Measurements from ENCODE around the gene HEATR5A.
A peak's percentile ranks its signal among the peaks of the same experiment; 100 is the strongest.

Gene HEATR5A

DNA sequence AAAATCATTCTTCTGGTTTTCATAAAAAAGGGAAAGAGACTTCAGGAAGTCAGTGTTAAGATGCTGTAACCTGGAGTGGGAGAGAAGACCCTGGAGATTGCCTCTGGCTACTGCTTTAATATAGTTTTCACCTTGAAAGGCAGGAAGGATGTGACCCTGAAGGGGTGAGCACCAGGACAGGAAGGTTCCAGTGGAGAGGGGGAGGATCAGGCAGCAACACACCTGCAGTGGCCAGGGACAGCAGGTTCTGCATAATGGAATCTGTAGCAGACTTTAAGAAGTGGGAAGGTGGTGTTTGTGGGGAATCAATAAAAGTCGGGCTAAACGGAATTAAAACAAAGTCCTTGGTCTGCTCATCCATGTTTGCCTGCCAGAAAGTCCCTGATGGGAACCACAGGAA, 6.3 kb upstream of the HEATR5A start:
- H3K4me3 ChIP-seq (replicated peaks in 1 of 2; ENCODE audit: low read depth in 2 of 2, low read length in 2 of 2): no peak overlapping the region
- no peak for DNase-seq (ENCODE audit: low read depth in 2 of 2)
- TF ChIP-seq, protein P1, sequence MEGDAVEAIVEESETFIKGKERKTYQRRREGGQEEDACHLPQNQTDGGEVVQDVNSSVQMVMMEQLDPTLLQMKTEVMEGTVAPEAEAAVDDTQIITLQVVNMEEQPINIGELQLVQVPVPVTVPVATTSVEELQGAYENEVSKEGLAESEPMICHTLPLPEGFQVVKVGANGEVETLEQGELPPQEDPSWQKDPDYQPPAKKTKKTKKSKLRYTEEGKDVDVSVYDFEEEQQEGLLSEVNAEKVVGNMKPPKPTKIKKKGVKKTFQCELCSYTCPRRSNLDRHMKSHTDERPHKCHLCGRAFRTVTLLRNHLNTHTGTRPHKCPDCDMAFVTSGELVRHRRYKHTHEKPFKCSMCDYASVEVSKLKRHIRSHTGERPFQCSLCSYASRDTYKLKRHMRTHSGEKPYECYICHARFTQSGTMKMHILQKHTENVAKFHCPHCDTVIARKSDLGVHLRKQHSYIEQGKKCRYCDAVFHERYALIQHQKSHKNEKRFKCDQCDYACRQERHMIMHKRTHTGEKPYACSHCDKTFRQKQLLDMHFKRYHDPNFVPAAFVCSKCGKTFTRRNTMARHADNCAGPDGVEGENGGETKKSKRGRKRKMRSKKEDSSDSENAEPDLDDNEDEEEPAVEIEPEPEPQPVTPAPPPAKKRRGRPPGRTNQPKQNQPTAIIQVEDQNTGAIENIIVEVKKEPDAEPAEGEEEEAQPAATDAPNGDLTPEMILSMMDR (IDR thresholded peaks at IDR 0.05; ENCODE audit: low read depth, low read length): no peak

DNA sequence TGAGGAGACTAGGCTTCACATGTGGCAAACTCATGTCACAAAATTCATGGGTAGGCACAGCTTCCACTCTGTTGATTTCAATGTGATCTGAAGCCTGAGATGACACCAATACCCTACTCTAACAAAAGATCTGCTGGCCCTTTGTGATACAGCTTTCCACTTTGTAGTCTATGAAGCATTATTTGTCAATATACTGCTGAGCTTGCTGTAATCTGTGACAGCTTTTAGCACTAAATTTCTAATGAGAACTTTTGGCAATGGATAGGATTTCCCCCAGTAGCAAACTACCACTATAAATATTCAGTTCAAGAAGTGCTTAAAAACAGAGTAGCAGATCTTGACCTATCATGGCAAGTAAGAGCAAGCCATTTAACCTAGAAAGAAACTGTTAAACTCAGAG, 5.6 kb upstream of the HEATR5A start:
- no peak overlapping the region for H3K4me3 ChIP-seq (replicated peaks in 1 of 2; ENCODE audit: low read depth in 2 of 2, low read length in 2 of 2)
- TF ChIP-seq, protein P1 (IDR thresholded peaks at IDR 0.05; ENCODE audit: low read depth, low read length): no peak
- DNase-seq (ENCODE audit: low read depth in 2 of 2): no peak

DNA sequence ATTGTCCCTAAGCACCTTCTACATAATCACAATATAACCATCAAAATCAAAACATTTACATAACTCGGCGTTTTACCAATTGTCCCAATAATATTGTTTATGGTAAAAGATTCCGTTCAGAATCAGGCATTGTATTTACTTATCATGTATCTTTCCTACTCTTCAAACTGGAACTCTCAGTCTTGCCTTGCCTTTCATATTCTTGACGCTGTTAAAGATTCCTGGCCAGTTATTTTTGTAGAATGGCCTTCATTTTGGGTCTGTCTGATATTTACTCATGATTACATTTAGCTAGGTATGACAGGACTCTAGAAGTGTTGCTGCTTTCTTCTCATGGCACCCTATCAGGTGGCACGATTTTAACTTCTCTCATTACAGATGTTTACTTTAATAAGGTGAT, 850 bp upstream of the HEATR5A start:
- TF ChIP-seq, protein P1 (IDR thresholded peaks at IDR 0.05; ENCODE audit: low read depth, low read length): no peak
- H3K4me3 ChIP-seq (replicated peaks in 1 of 2; ENCODE audit: low read depth in 2 of 2, low read length in 2 of 2): peak overlapping the region in 1 of 2 donors; percentile 50

GRCh38 chr14:31419967-31420318, 407 bp downstream of the HEATR5A start:
- TF ChIP-seq, protein P1 (IDR thresholded peaks at IDR 0.05; ENCODE audit: low read depth, low read length): no peak
- peak; percentile 50 to 70 for DNase-seq (ENCODE audit: low read depth in 2 of 2)

More for the DNA sequence above, 850 bp upstream of the HEATR5A start:
- DNase-seq (ENCODE audit: low read depth in 2 of 2): no peak

GRCh38 chr14:31419179-31419966, 977 bp downstream of the HEATR5A start:
- peak overlapping the region; percentile 99 to 100 for H3K4me3 ChIP-seq (replicated peaks in 1 of 2; ENCODE audit: low read depth in 2 of 2, low read length in 2 of 2)
- DNase-seq (ENCODE audit: low read depth in 2 of 2): peak; percentile 17 to 31
- TF ChIP-seq, protein P1 (IDR thresholded peaks at IDR 0.05; ENCODE audit: low read depth, low read length): no peak

More at GRCh38 chr14:31419967-31420318, 407 bp downstream of the HEATR5A start:
- peak overlapping the region; percentile 99 to 100 for H3K4me3 ChIP-seq (replicated peaks in 1 of 2; ENCODE audit: low read depth in 2 of 2, low read length in 2 of 2)

- DNase-seq (ENCODE audit: low read depth in 2 of 2): no peak
- H3K4me3 ChIP-seq (replicated peaks in 1 of 2; ENCODE audit: low read depth in 2 of 2, low read length in 2 of 2): no peak overlapping the region
- TF ChIP-seq, protein P1 (IDR thresholded peaks at IDR 0.05; ENCODE audit: low read depth, low read length): no peak
Measured at GRCh38 chr14:31418440-31418839, 1.9 kb downstream of the HEATR5A start.
